Endodermal cell (in vitro differentiated cells): ENCODE measurements around the gene EIF4G3. TPM values are rescaled to one million over a fixed set of nuclear protein-coding genes. Genes with fewer than 3 reads are reported as not detected.
A peak's percentile ranks its signal among the peaks of the same experiment; 100 is the strongest.

Experiments
- DNase-seq: peaks from one replicate; pipeline ENCODE4 v3.0.0-alpha.2; 2017
- H3K27ac ChIP-seq: 2 replicates; pipeline ENCODE4 v1.5.1; 2013; ENCODE audit warnings: mild to moderate bottlenecking, low read depth, low read length, moderate library complexity
- H3K27me3 ChIP-seq: 2 replicates; pipeline ENCODE4 v1.6.1; 2013; ENCODE audit warnings: mild to moderate bottlenecking, low read length, moderate library complexity; ENCODE audit not compliant: insufficient read depth, control insufficient read depth, poor library complexity, severe bottlenecking
- H3K36me3 ChIP-seq: 2 replicates; pipeline ENCODE4 v1.7.0; 2013; ENCODE audit warnings: mild to moderate bottlenecking, low read length, moderate library complexity; ENCODE audit not compliant: control insufficient read depth, insufficient read depth
- H3K4me1 ChIP-seq: one replicate; pipeline ENCODE4 v1.7.0; 2013; ENCODE audit warnings: low read length; ENCODE audit not compliant: control insufficient read depth, insufficient read depth
- H3K4me3 ChIP-seq: 2 replicates; pipeline ENCODE4 v1.5.1; 2013; ENCODE audit warnings: mild to moderate bottlenecking, low read length, moderate library complexity
- H3K9ac ChIP-seq: 2 replicates; pipeline ENCODE4 v1.6.1; 2013; ENCODE audit warnings: mild to moderate bottlenecking, low read length, moderate library complexity; ENCODE audit not compliant: poor library complexity, severe bottlenecking; ENCODE audit errors: extremely low read depth
- H3K9me3 ChIP-seq: 2 replicates; pipeline ENCODE4 v1.6.1; 2013; ENCODE audit warnings: mild to moderate bottlenecking, low read length, moderate library complexity; ENCODE audit not compliant: control insufficient read depth
- H3K27ac Mint-ChIP-seq: 2 replicates; pipeline ENCODE4 v1.8.0; 2020; ENCODE audit warnings: mixed read lengths
- H3K27me3 Mint-ChIP-seq: 2 replicates; pipeline ENCODE4 v1.8.0; 2021; ENCODE audit warnings: mild to moderate bottlenecking, mixed read lengths; ENCODE audit not compliant: insufficient read depth
- H3K36me3 Mint-ChIP-seq: 2 replicates; pipeline ENCODE4 v1.8.0; 2020; ENCODE audit warnings: low read depth, mixed read lengths
- H3K4me1 Mint-ChIP-seq: 2 replicates; pipeline ENCODE4 v1.8.0; 2020; ENCODE audit warnings: mixed read lengths
- H3K4me3 Mint-ChIP-seq: 2 replicates; pipeline ENCODE4 v1.8.0; 2020; ENCODE audit warnings: mild to moderate bottlenecking, moderate library complexity, mixed read lengths
- H3K9me3 Mint-ChIP-seq: 2 replicates; pipeline ENCODE4 v1.8.0; 2020; ENCODE audit warnings: mild to moderate bottlenecking, mixed read lengths
- CTCF ChIP-seq: fragments of 200-600 bp; sonication (generic); conservative IDR thresholded peaks from 2 replicates; pipeline ENCODE4 v1.5.0; 2021; ENCODE audit warnings: antibody characterized with exemption, mild to moderate bottlenecking
- WGBS, 2 experiments: methylation state at CpG; one replicate each; pipeline versions ENCODE4 v1.1.5 to v1.1.7; 2013; ENCODE audit warnings: missing lambda C conversion rate in 2 of 2, mixed read lengths in 1 of 2; ENCODE audit not compliant: insufficient coverage in 1 of 2, insufficient read length in 1 of 2; 5-methylcytosine and 5-hydroxymethylcytosine counted together
- total RNA-seq, 2 donors: library from RNA; stranded (reverse); fragmentation: NEBNext Ultra II Directional in 1 of 2; extraction: Animal tissue kit (Norgen Biotek cat#: 25700) in 1 of 2; gene quantifications; 2 replicates in 1 of 2; 3 replicates in 1 of 2; pipeline ENCODE4 v1.2.1, GENCODE V29; 2021

The EIF4G3 gene
- total RNA-seq, 2 donors from 2014 or later, result 101 to 103 TPM

GRCh38 chr1:21115098-21115760 lies 61.5 kb downstream of the EIF4G3 start:
- DNase-seq, result no peak
- WGBS, 2 experiments, result 93 to 100% methylated on average over 2 of the region's 2 CpGs
- Histone ChIP-seq H3K4me3 (no peak overlapping the region), H3K4me1 (no peaks in the 10 kb centered on the region), H3K36me3 (peaks cover 17% of the 10 kb centered on the region), H3K27me3 (no peaks in the 10 kb centered on the region), H3K27ac (no peak overlapping the region), H3K9me3 (no peaks in the 10 kb centered on the region), H3K9ac (no peak overlapping the region)
- Mint-ChIP-seq H3K4me3 (no peak overlapping the region), H3K27me3 (no peaks in the 10 kb centered on the region), H3K27ac (peak overlapping the region; percentile 1), H3K4me1 (peaks cover 17% of the 10 kb centered on the region), H3K9me3 (no peaks in the 10 kb centered on the region), H3K36me3 (peaks cover 13% of the 10 kb centered on the region)
- TF ChIP-seq CTCF, result no peak

- Histone ChIP-seq H3K9ac (no peak overlapping the region), H3K36me3 (peaks cover 20% of the 10 kb centered on the region), H3K27ac (no peak overlapping the region), H3K27me3 (no peaks in the 10 kb centered on the region), H3K9me3 (no peaks in the 10 kb centered on the region), H3K4me1 (no peaks in the 10 kb centered on the region), H3K4me3 (no peak overlapping the region)
- peaks cover 17% of the 10 kb centered on the region for H3K4me1 Mint-ChIP-seq
- H3K4me3 Mint-ChIP-seq, result no peak overlapping the region
- no peak for TF ChIP-seq CTCF
- 88 to 97% methylated on average over 2 to 4 of the region's 4 CpGs for WGBS, 2 experiments
- peaks cover 11% of the 10 kb centered on the region for H3K36me3 Mint-ChIP-seq
- DNase-seq, result no peak
- no peak overlapping the region for H3K27ac Mint-ChIP-seq
- H3K9me3 Mint-ChIP-seq, result no peaks in the 10 kb centered on the region
- no peaks in the 10 kb centered on the region for H3K27me3 Mint-ChIP-seq
These were observed 62.3 kb downstream of the EIF4G3 start for GRCh38 chr1:21114431-21114830.

- H3K9me3 Mint-ChIP-seq, result no peaks in the 10 kb centered on the region
These were observed 66.5 kb downstream of the EIF4G3 start for GRCh38 chr1:21110163-21110562.

More at GRCh38 chr1:21110163-21110562, 66.5 kb downstream of the EIF4G3 start:
- no peak for TF ChIP-seq CTCF
- Histone ChIP-seq H3K9ac (no peak overlapping the region), H3K27me3 (no peaks in the 10 kb centered on the region), H3K36me3 (peaks cover 22% of the 10 kb centered on the region), H3K27ac (no peak overlapping the region), H3K4me3 (no peak overlapping the region), H3K4me1 (no peaks in the 10 kb centered on the region), H3K9me3 (no peaks in the 10 kb centered on the region)
- no peak overlapping the region for H3K4me3 Mint-ChIP-seq
- WGBS, 2 experiments, result 87 to 96% methylated on average over 9 to 11 of the region's 11 CpGs
- no peak overlapping the region for H3K27ac Mint-ChIP-seq
- no peaks in the 10 kb centered on the region for H3K27me3 Mint-ChIP-seq
- H3K36me3 Mint-ChIP-seq, result peaks cover 22% of the 10 kb centered on the region
- H3K4me1 Mint-ChIP-seq, result peaks cover 22% of the 10 kb centered on the region
- no peak for DNase-seq
